Measurements from ENCODE around the gene SORCS1.

Gene SORCS1

GRCh38 chr10:106540645-106541044 is 623.9 kb downstream of the SORCS1 start:
- DNase-seq (ENCODE audit: low read depth) = no peak

- no peak for DNase-seq (ENCODE audit: low read depth)
Measured at GRCh38 chr10:106537866-106538265, 626.6 kb downstream of the SORCS1 start.

- no peak for DNase-seq (ENCODE audit: low read depth)
Measured at GRCh38 chr10:106535304-106535953, 629.1 kb downstream of the SORCS1 start.

- DNase-seq (ENCODE audit: low read depth) = no peak
Measured at GRCh38 chr10:106534441-106534840, 630.1 kb downstream of the SORCS1 start.

- DNase-seq (ENCODE audit: low read depth) = no peak
Measured at GRCh38 chr10:106528702-106529101, 635.8 kb downstream of the SORCS1 start.

- DNase-seq (ENCODE audit: low read depth) = no peak
Measured at GRCh38 chr10:106525835-106526234, 638.7 kb downstream of the SORCS1 start.

Measured in stimulated activated CD8-positive, alpha-beta memory T cell treated with anti-CD3 and anti-CD28 coated beads, Interleukin-12 subunit alpha, Interleukin-12 subunit beta, amount 100 ng/mL, for 1 hour (primary cell).